Myometrial cell (primary cell): ENCODE results near the gene CLIP2. TPM values are rescaled to one million over a fixed set of nuclear protein-coding genes. Genes with fewer than 3 reads are reported as not detected.

Experiments
- total RNA-seq: library from RNA; depleted of rRNA; stranded (reverse); fragments of >200 nt; gene quantifications from 2 replicates; pipeline ENCODE4 v1.2.3, GENCODE V29; 2015

Gene CLIP2
- 39.2 and 42.7 TPM in 2 replicates for total RNA-seq

DNA sequence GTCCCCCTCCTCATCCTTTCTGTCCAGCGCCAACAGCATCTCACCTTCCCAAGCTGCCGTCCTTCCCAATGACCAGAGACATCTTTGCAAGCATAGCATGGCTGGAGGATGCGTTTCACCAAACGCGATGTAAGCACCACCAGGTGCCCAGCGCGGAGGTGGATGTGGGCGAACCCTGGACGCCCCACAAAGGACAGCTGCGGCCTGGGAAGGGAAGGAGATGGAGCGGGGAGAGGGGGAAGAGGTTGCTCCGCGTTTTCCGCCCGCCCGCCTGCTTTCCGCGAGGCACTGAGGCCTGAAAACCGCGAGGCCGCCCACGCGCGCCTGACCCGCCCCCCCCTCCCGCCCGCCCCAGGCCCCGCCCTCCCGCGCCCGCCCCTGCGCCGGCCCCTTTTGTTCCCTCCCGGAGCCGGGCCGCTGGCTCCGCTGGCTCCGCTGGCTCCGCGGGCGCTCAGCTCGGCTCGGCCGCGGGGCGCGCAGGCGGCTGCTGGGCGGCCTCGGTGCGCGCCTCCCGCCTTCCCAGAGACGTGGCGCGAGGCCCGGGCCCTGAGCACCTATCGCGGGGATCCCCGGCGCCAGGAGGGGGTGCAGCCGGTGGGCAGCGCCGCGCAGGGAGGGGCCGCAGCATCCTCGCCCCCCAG, at the start of gene CLIP2:
CLIP2 (plus strand) TSS at position 390 of the 641 bp plus-strand sequence. CDS start 28,140 bp downstream, outside the sequence.

DNA sequence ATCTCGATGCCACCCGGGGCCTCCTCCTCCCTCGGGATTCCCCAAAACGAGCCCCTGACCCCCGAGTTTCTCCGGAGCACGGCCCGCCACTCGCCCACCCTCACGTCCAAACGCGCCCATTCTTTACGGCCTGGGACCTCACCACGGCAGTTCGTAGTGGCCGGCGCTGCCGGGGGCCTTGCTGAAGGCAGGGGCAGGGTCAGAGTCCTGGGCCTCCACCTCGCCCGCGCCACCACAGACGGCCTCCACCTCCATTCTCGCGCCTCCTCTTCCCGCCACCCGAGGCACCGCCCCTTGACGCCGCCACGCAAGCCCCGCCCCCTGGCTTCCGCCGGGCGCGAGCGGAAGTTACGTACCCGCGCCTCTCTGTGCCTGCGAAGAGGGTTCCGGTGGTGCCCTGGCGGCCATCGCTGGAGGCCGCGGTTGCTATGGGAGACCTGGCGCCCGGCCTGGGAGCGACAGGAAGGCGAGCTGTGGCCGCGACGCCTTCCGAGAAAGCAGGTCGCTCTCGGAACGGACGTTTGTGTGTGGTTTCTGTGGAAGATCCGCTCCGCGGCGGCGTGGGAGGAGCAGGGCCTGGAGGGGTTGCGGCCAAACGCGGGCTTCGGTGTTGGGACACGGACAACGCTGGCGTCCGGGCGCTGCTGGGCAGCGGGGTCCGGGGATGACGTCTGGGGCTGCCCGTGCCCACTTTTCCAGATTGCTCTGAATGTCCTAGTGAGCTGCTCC, 34.9 kb upstream of the CLIP2 start, which contains the start of gene RFC2:
RFC2 (minus strand) TSS at position 271 of the 729 bp plus-strand sequence; CDS start at position 255, 16 bp downstream.

DNA sequence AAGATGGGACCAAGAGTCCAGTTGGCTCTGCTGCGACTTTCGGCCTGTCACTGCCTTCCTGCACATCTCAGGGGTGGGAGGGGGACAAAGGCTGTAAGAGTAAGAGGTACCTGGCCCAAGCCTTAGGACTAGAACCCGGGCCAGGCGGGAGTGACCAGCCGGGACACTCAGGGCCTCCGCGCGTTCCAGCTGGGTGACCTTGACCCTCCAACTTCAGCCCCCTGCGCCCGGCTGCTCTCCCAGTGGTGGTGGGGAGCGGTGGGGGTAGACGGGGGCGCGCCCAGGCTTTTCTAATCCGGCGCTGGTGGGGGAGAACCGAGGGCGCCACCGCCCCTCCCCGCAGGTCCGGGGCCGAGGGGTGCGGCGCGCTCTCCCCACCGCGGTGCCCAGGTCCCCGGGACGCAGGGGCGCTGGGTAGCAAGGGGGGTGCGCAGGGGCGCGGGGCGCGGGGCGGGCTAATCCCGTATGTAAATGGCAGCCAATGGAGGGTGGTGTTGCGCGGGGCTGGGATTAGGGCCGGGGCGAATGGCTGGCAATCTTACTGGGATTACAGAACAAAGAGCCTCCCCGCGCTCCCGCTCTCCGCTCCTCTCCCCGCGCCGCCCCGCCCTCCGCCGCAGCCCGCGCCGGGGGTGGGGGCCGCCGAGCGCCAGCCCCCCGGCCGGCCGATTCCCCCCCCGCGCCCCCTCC, 164.3 kb downstream of the CLIP2 start, which contains the start of gene GTF2IRD1:
GTF2IRD1 (plus strand) TSS at position 585 of the 690 bp plus-strand sequence. CDS start 54,175 bp downstream, outside the sequence.

Other genes with a start within 250 kb of the CLIP2 start
- 56.4 and 62.3 TPM in 2 replicates for gene LIMK1, start 205.6 kb upstream of the CLIP2 start, total RNA-seq
- gene EIF4H, start 115.1 kb upstream of the CLIP2 start, total RNA-seq: 399 and 445 TPM in 2 replicates
- gene LAT2, start 79.4 kb upstream of the CLIP2 start, total RNA-seq: 0.29 TPM in 1 of 2 replicates, not detected in the other
- 32.6 and 38.6 TPM in 2 replicates for gene RFC2, start 35.0 kb upstream of the CLIP2 start, total RNA-seq
- 21.4 and 25.7 TPM in 2 replicates for gene GTF2IRD1, start 164.5 kb downstream of the CLIP2 start, total RNA-seq